ENCODE results near the gene NANOS3.

- TF ChIP-seq EZH2 (IDR thresholded peaks at IDR 0.05): no peak
- no peak for TF ChIP-seq CEBPB (IDR thresholded peaks at IDR 0.05; ENCODE audit: low read depth)
- no peak for TF ChIP-seq CTCF (IDR thresholded peaks at IDR 0.05 in 2 of 3, conservative IDR thresholded peaks at IDR 0.05 in 1 of 3; ENCODE audit: borderline replicate concordance in 1 of 3, insufficient read depth in 1 of 3, low read depth in 2 of 3, low read length in 2 of 3)
- no peak for TF ChIP-seq ATF3 (IDR thresholded peaks at IDR 0.05)
- TF ChIP-seq RAD21 (IDR thresholded peaks at IDR 0.05; ENCODE audit: low read depth): no peak
- no peak for TF ChIP-seq POLR2AphosphoS5 (IDR thresholded peaks at IDR 0.05; ENCODE audit: low read depth, low read length)
- no peak for TF ChIP-seq SRF (IDR thresholded peaks at IDR 0.05; ENCODE audit: low read depth)
- TF ChIP-seq POLR2A (IDR thresholded peaks at IDR 0.05; ENCODE audit: borderline replicate concordance, extremely low read depth, insufficient read depth, insufficient read length): no peak
- TF ChIP-seq MAX (IDR thresholded peaks at IDR 0.05): no peak
- no peak for TF ChIP-seq ZBTB33 (IDR thresholded peaks at IDR 0.05; ENCODE audit: extremely low read depth, insufficient replicate concordance, low read length)
- TF ChIP-seq ELF1 (IDR thresholded peaks at IDR 0.05; ENCODE audit: borderline replicate concordance, low read depth): no peak
Measured at GRCh38 chr19:13899912-13900584, 23.1 kb downstream of the NANOS3 start.
